HCT116 (cell line): ENCODE measurements around the gene PHKG2. TPM values are rescaled to one million over a fixed set of nuclear protein-coding genes. Genes with fewer than 3 reads are reported as not detected.

Experiments
- ATAC-seq: fragments of 200-7000 bp; cut with Tn5 transposase; 2 replicates; pipeline ENCODE4 v1.9.1; 2020; ENCODE audit warnings: mild to moderate bottlenecking, moderate library complexity
- BruUV-seq: library from RNA; stranded (reverse); fragments of 400-500 nt; replicated peaks from 2 replicates; lab custom pipeline; 2021; lab: Mats Ljungman, UMichigan
- CTCF ChIA-PET: fragments of 300-600 bp; sonication (Branson Sonifier 250); formaldehyde crosslinking; loops from one replicate; lab custom pipeline; 2021; ENCODE audit warnings: antibody characterized with exemption; lab: Charles Lee
- POLR2A ChIA-PET: fragments of 300-600, 350-600 bp; sonication (Branson Sonifier 250); formaldehyde crosslinking; loops from one replicate; lab custom pipeline; 2021; ENCODE audit warnings: antibody characterized with exemption; lab: Charles Lee
- RAD21 ChIA-PET, 2 experiments: fragments of 300-600 bp; sonication (Branson Sonifier 250); formaldehyde crosslinking; loops; one replicate each; lab custom pipeline; 2023; ENCODE audit warnings: low total read pairs in 2 of 2; ENCODE audit not compliant: uncharacterized antibody in 2 of 2, unreplicated experiment in 2 of 2, low non-redundant PET in 1 of 2; lab: Charles Lee
- DNase-seq: peaks from one replicate; pipeline ENCODE4 v3.0.0-alpha.2; 2010; ENCODE audit warnings: low read depth, low spot score
- H2AFZ ChIP-seq: fragments of 200-600 bp; shearing (Covaris generic), sonication (generic); 2 replicates; pipeline ENCODE4 v1.6.1; 2017; ENCODE audit warnings: low read depth, mixed run types, mixed read lengths, antibody characterized with exemption, low read length; ENCODE audit not compliant: poor library complexity, severe bottlenecking
- H3K27ac ChIP-seq: 2 replicates; pipeline ENCODE4 v1.5.1; 2012; ENCODE audit warnings: low read depth, low read length
- H3K27me3 ChIP-seq: fragments of 200-600 bp; sonication (generic); 2 replicates; pipeline ENCODE4 v1.6.1; 2016; ENCODE audit warnings: mixed run types, low read length, mixed read lengths; ENCODE audit not compliant: insufficient read depth
- H3K36me3 ChIP-seq, 2 experiments: fragments of 200-500 bp in 1 of 2; fragments of 200-600 bp in 1 of 2; sonication (Bioruptor generic) in 1 of 2; sonication (generic) in 1 of 2; 2 replicates each; pipeline versions ENCODE4 v1.5.1 to v1.6.1; 2014 to 2016; ENCODE audit warnings: low read length in 2 of 2, inconsistent platforms in 1 of 2, mixed read lengths in 1 of 2, mixed run types in 1 of 2; ENCODE audit not compliant: insufficient read depth in 2 of 2, control insufficient read depth in 1 of 2
- H3K4me1 ChIP-seq, 2 experiments: fragments of 200-600 bp in 1 of 2; sonication (generic) in 1 of 2; 2 replicates each; pipeline versions ENCODE4 v1.5.1 to v1.6.1; 2012 to 2017; ENCODE audit warnings: low read length in 2 of 2, inconsistent platforms in 1 of 2, mild to moderate bottlenecking in 1 of 2, mixed read lengths in 1 of 2, mixed run types in 1 of 2, moderate library complexity in 1 of 2; ENCODE audit not compliant: insufficient read depth in 2 of 2, control insufficient read depth in 1 of 2
- H3K4me2 ChIP-seq: fragments of 200-600 bp; sonication (generic); 2 replicates; pipeline ENCODE4 v1.6.1; 2017; ENCODE audit warnings: mixed run types, low read length, mixed read lengths
- H3K4me3 ChIP-seq, 2 experiments: fragments of 200-600 bp in 1 of 2; sonication (generic) in 1 of 2; replicated peaks in 1 of 2; 2 replicates each; pipeline ENCODE4 v1.5.1; 2011 to 2016; ENCODE audit warnings: low read length in 2 of 2, control low read depth in 1 of 2, low read depth in 1 of 2, mild to moderate bottlenecking in 1 of 2, mixed read lengths in 1 of 2, mixed run types in 1 of 2
- H3K79me2 ChIP-seq: fragments of 200-600 bp; sonication (generic); 2 replicates; pipeline ENCODE4 v1.6.1; 2017; ENCODE audit warnings: mild to moderate bottlenecking, mixed run types, low read length, moderate library complexity, mixed read lengths; ENCODE audit not compliant: insufficient read depth
- H3K9ac ChIP-seq: fragments of 200-600 bp; sonication (generic); 2 replicates; pipeline ENCODE4 v1.6.1; 2016; ENCODE audit warnings: low read length, mixed read lengths
- H3K9me2 ChIP-seq: fragments of 200-600 bp; sonication (generic), shearing (Covaris generic); 2 replicates; pipeline ENCODE4 v1.6.1; 2017; ENCODE audit warnings: mixed run types, mild to moderate bottlenecking, moderate library complexity; ENCODE audit not compliant: insufficient read depth
- H3K9me3 ChIP-seq, 2 experiments: fragments of 200-500 bp in 1 of 2; fragments of 200-600 bp in 1 of 2; sonication (Bioruptor generic) in 1 of 2; sonication (generic) in 1 of 2; 2 replicates each; pipeline ENCODE4 v1.6.1; 2014 to 2017; ENCODE audit warnings: low read length in 2 of 2, mixed read lengths in 2 of 2, inconsistent platforms in 1 of 2, low read depth in 1 of 2, mild to moderate bottlenecking in 1 of 2, mixed run types in 1 of 2, moderate library complexity in 1 of 2; ENCODE audit not compliant: control insufficient read depth in 1 of 2, insufficient read depth in 1 of 2
- H4K20me1 ChIP-seq: fragments of 200-600 bp; sonication (generic), shearing (Covaris generic); 2 replicates; pipeline ENCODE4 v1.6.1; 2017; ENCODE audit warnings: mixed run types, mild to moderate bottlenecking, moderate library complexity; ENCODE audit not compliant: insufficient read depth
- CBX3 ChIP-seq: IDR thresholded peaks from 2 replicates; pipeline ENCODE4 v1.6.1; 2012; ENCODE audit warnings: low read depth
- CEBPB ChIP-seq: IDR thresholded peaks from 2 replicates; pipeline ENCODE4 v1.6.1; 2012; ENCODE audit warnings: low read depth
- CTCF ChIP-seq, 3 experiments: fragments of 200-600 bp in 1 of 3; sonication (generic) in 1 of 3; IDR thresholded peaks in 2 of 3; conservative IDR thresholded peaks in 1 of 3; 2 replicates each; pipeline ENCODE4 v1.5.1; 2012 to 2017; ENCODE audit warnings: low read depth in 2 of 3, low read length in 2 of 3, antibody characterized with exemption in 1 of 3, borderline replicate concordance in 1 of 3, control low read depth in 1 of 3, mild to moderate bottlenecking in 1 of 3, mixed read lengths in 1 of 3, mixed run types in 1 of 3, moderate library complexity in 1 of 3; ENCODE audit not compliant: insufficient read depth in 1 of 3
- EGR1 ChIP-seq: IDR thresholded peaks from 2 replicates; pipeline ENCODE4 v1.6.1; 2012; ENCODE audit warnings: low read depth
- ELF1 ChIP-seq: IDR thresholded peaks from 2 replicates; pipeline ENCODE4 v1.6.1; 2012; ENCODE audit warnings: low read depth, borderline replicate concordance
- EZH2 ChIP-seq: fragments of 200-600 bp; sonication (generic); IDR thresholded peaks from 2 replicates; pipeline ENCODE4 v1.6.1; 2017; ENCODE audit warnings: antibody characterized with exemption, mixed run types
- EZH2phosphoT487 ChIP-seq: fragments of 200-600 bp; IDR thresholded peaks from 2 replicates; pipeline ENCODE4 v1.6.1; 2018; ENCODE audit warnings: antibody characterized with exemption, borderline replicate concordance
- FOSL1 ChIP-seq: IDR thresholded peaks from 2 replicates; pipeline ENCODE4 v1.6.1; 2012; ENCODE audit warnings: low read depth
- MAX ChIP-seq: IDR thresholded peaks from 2 replicates; pipeline ENCODE4 v1.6.1; 2012
- SIN3A ChIP-seq: IDR thresholded peaks from 2 replicates; pipeline ENCODE4 v1.6.1; 2012; ENCODE audit warnings: low read depth
- SP1 ChIP-seq: IDR thresholded peaks from 2 replicates; pipeline ENCODE4 v1.6.1; 2012; ENCODE audit warnings: low read depth
- SRF ChIP-seq: IDR thresholded peaks from 2 replicates; pipeline ENCODE4 v1.6.1; 2012; ENCODE audit warnings: low read depth
- TCF7L2 ChIP-seq: IDR thresholded peaks from 2 replicates; pipeline ENCODE4 v1.7.0; 2011; ENCODE audit warnings: borderline replicate concordance, inconsistent platforms; ENCODE audit not compliant: insufficient read depth, insufficient read length; ENCODE audit errors: extremely low read depth
- YY1 ChIP-seq: IDR thresholded peaks from 2 replicates; pipeline ENCODE4 v1.6.1; 2011; ENCODE audit warnings: low read length, low read depth, moderate library complexity, mild to moderate bottlenecking; ENCODE audit not compliant: insufficient replicate concordance; ENCODE audit errors: extremely low read depth
- ZBTB33 ChIP-seq: IDR thresholded peaks from 2 replicates; pipeline ENCODE4 v1.6.1; 2011; ENCODE audit warnings: mild to moderate bottlenecking, low read length, moderate library complexity; ENCODE audit not compliant: insufficient replicate concordance; ENCODE audit errors: extremely low read depth
- ZFX ChIP-seq: fragments of 450-650 bp; IDR thresholded peaks from 2 replicates; pipeline ENCODE4 v1.6.1; 2017
- ZNF274 ChIP-seq: fragments of 200-500 bp; sonication (Bioruptor generic); IDR thresholded peaks from 2 replicates; pipeline ENCODE4 v1.6.1; 2014; ENCODE audit warnings: mild to moderate bottlenecking, low read depth, low read length, inconsistent platforms
- intact Hi-C: fragments of 100-400 bp; cut with micrococcal nuclease; formaldehyde crosslinking; loops from 2 replicates; pipeline ENCODE4 v1.10.0; 2022
- total RNA-seq: library from RNA; stranded (reverse); gene quantifications from one replicate; pipeline ENCODE4 v1.2.1, GENCODE V29; 2021; ENCODE audit not compliant: unreplicated experiment

The PHKG2 gene
- total RNA-seq, 1 experiment from 2014 or later = 32.6 TPM

DNA sequence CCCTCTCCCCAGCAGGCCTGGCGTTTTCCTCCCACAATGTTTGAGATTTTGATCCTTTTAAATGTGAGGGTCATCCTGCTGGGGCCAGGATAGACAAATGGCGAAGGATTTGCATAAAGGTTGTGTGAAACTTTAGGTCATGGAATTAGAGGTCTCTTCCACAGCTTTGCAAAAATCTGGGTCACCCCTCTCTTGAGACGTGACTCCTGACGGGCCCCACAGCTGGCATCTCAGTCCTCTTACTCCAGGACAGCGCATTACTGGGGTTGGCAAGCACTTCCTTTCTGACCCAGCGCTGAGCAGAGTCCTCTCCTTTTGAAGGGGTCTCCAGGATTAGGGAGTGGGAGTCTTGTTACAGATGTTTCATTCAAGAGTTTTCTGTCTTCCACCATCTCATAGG is 31.4 kb downstream of the PHKG2 start (continued):
- TF ChIP-seq ZNF274 (no peak), ZFX (no peak), ELF1 (no peak), EGR1 (no peak), YY1 (no peak), FOSL1 (no peak)

GRCh38 chr16:30780021-30780420 is 31.8 kb downstream of the PHKG2 start:
- H3K4me1 ChIP-seq = peaks cover 0 to 11% of the 10 kb centered on the region in 2 experiments; a peak in 2 of 4 replicates
- TF ChIP-seq SP1 (no peak), SRF (no peak), CEBPB (no peak), ZBTB33 (no peak), CTCF (IDR thresholded peaks at IDR 0.05 in 2 of 3, conservative IDR thresholded peaks at IDR 0.05 in 1 of 3; ENCODE audit: borderline replicate concordance in 1 of 3, insufficient read depth in 1 of 3, low read depth in 2 of 3, low read length in 2 of 3) (no peak), MAX (no peak), EZH2phosphoT487 (no peak), EZH2 (no peak), YY1 (no peak), CBX3 (no peak), TCF7L2 (no peak), SIN3A (no peak), ZNF274 (no peak)
- BruUV-seq = no TSS peak
- no peaks in the 10 kb centered on the region for H4K20me1 ChIP-seq
- no peak overlapping the region for H3K27ac ChIP-seq
- H3K79me2 ChIP-seq = peaks cover 5% of the 10 kb centered on the region; the same call in 1 of the 2 replicates
- peaks cover 9 to 14% of the 10 kb centered on the region in 2 experiments; a peak in 3 of 4 replicates for H3K36me3 ChIP-seq
- no peak for DNase-seq
- H3K9me2 ChIP-seq = no peaks in the 10 kb centered on the region
- no peak for ATAC-seq
- no peak overlapping the region for H2AFZ ChIP-seq
- ChIA-PET CTCF (no interaction called here), POLR2A (interaction anchor here (0.8 to 1.2 kb wide), 2 partner anchors 9 to 25 kb away, joined by 3 read pairs; no protein-coding TSS in a partner anchor), RAD21 (no interaction called here)
- H3K9ac ChIP-seq = no peak overlapping the region
- intact Hi-C loops = no loop called here
- no peak overlapping the region for H3K4me3 ChIP-seq
- H3K4me2 ChIP-seq = no peak overlapping the region
- H3K9me3 ChIP-seq = no peaks in the 10 kb centered on the region
- no peaks in the 10 kb centered on the region for H3K27me3 ChIP-seq
